SKM-1 (cell line): ENCODE measurements around the gene VSTM1.
A peak's percentile ranks its signal among the peaks of the same experiment; 100 is the strongest.
"Not testable (repeated sequence)": the region's sequence is repeated elsewhere in the genome, so short reads cannot be mapped to it uniquely, and the experiment has no call there.

ENCODE experiments used
- DNase-seq: peaks from one replicate; lab custom pipeline; 2025; ENCODE audit not compliant: unreplicated experiment; lab: John Stamatoyannopoulos, UW

VSTM1 gene, protein sequence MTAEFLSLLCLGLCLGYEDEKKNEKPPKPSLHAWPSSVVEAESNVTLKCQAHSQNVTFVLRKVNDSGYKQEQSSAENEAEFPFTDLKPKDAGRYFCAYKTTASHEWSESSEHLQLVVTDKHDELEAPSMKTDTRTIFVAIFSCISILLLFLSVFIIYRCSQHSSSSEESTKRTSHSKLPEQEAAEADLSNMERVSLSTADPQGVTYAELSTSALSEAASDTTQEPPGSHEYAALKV

DNA sequence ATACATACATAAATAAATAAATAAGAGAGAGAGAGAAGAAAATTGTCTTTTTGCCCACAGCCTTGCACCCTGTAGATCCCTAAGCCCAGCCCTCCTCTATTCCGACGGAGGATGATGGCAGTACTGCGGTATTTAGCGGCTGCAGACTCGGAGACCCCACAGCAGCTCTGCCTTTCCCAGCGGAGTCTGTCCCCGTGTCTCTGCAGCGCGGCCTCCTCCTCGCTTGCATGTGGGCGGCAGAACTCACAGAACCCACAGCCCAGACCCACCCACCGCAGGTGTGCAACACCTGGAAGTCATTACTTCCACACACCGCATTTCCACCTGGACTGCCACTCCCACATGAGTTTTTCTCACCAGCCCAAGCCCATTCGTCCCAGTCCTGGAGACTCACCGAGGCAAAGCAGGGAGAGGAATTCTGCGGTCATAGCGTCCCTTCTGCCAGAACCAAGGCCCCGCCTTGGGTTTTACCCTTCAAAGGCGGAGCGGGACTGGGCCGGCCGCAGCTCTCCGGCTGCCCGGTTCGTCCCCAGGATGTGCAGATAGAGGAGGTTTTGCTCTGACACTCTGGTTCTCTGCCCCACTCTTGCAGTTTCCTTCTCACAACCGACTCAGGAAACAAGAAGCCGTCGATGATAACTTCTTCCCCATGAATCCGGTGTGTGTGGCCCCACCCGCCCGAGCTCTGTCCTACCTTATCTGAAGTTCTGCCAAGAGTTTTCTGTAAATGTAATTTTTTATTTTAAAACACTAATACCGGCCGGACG, at the start of gene VSTM1:
Gene VSTM1, minus strand, starts transcription at position 548 of the 767 bp plus-strand sequence. Its CDS starts 120 bp downstream, at position 428.
- no peak for DNase-seq

DNA sequence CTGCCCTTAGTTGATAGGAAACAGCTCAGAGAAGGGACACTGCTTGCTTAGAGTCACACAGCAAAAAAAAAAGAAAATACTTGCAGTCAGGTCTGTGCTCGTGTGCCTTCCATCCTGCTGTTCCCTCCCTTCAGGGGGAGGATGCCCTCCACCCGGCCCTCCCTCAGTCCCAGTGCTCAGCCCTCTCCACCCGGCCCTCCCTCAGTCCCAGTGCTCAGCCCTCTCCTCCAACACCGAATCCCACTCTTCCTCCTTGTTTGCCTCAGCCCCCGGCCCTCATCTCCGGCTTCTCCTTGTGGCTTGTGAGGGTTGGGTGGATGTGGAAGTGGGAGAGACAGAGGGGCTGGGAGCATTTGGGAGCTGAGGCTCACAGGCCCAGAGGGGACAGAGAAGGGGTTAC, 46.0 kb upstream of the VSTM1 start:
- no peak for DNase-seq

- DNase-seq: no peak
Measured at GRCh38 chr19:54108496-54108895, 44.8 kb upstream of the VSTM1 start.

GRCh38 chr19:54107876-54108490, 44.3 kb upstream of the VSTM1 start:
- no peak for DNase-seq

GRCh38 chr19:54106716-54107115, 43.0 kb upstream of the VSTM1 start:
- no peak for DNase-seq

GRCh38 chr19:54105796-54106195, 42.1 kb upstream of the VSTM1 start:
- no peak for DNase-seq

DNA sequence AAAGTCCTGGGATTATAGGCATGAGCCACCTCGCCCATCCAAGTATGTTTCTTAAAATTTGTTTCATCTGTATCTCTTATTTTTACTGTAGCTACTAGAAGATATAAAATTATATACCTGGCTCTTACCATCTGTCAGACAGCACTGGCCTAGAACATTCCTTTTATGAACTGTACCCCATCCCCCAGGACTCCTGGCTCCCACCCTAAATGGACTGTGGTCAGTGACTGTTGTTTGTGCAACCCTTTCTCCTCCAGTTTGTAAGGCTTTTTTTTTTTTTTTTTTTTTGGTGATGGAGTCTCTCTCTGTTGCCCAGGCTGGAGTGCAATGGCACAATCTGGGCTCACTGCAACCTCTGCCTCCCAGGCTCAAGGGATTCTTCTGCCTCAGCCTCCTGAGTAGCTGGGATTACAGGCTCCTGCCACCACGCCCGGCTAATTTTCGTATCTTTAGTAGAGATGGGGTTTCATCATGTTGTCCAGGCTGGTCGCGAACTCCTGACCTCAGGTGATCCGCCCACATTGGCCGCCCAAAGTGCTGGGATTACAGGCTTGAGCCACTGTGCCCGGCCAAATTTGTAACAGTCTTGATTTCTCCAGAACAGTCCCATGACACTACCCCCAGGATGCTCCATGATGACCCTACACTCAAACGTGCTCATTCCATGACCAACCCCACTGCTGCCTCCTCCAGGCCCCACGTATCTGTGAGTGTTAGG, 41.5 kb upstream of the VSTM1 start:
- no peak for DNase-seq

DNA sequence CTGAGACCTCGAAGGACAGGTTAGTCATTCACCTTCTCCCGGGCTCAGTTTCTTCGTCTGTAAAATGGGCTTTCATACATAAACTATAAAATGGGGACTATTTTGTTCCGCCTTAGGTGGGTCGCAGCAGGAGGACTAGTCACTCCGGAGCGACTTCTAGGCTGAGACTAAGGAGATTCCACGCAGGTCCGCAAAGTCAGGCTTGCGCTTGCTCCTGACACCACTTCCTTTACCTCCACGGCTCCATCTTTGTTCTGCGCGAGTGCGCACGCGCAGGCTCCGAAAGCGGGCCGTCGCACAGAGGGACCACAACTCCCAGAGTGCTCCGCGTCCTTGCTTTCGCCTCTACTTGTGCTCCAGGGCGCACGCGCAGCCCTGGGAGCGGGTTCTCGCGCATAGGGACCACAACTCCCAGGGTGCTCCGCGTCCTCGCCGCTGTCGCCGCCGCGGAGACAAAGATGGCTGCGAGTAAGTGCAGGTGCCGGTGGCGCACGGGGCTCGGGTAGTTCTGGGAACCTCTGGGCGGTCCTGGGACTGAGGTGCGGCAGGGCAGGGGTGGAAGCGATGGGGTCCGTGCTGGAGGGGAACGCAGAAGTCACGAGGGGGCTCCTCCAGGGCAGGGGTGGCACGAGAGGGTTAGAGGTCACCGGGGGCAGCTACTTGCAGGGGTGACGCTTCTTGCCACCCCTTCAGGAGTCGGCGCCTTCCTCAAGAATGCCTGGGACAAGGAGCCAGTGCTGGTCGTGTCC, 38.9 kb upstream of the VSTM1 start, which contains the start of gene NDUFA3:
Gene NDUFA3, plus strand, starts transcription at position 435 of the 749 bp plus-strand sequence. Its CDS starts 24 bp downstream, at position 459.
- DNase-seq: peak; percentile 60

DNA sequence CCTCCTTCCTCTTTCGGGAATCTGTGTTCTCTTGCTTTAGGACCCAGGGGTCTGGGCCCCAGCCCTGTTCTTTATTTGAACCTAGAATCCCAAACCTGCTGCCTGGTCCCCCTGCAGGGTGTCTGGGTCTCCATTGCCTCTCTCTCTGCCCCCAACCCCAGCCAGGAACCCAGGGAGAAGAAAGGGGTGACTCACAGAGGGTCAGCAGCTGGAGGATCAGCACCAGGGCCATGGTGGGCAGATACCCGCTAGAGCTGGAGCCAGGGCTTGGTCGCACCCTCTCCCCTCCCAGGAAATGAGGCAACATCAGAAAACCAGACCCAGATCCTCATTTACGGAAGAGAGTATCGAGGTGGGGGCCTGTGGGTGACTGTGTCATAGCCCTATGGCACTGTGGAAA, 36.9 kb upstream of the VSTM1 start, which contains the start of gene OSCAR:
Gene OSCAR, minus strand, starts transcription at position 243 of the 400 bp plus-strand sequence. Its CDS starts 11 bp downstream, at position 232.
- DNase-seq: peak; percentile 10

DNA sequence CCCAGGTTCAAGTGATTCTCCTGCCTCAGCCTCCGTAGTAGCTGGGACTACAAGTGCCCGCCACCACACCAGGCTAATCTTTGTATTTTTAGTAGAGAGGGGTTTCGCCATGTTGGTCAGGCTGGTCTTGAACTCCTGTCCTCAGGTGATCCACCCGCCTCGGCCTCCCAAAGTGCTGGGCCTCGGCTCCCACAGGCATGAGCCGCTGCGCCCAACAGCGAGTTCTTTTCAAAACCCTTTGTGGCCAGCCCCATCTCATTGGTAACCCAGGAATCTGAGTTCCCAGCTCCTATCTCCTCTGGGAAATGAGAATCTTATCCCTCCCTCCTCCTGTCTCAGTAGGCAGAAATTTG, 36.2 kb upstream of the VSTM1 start:
- not testable (repeated sequence) for DNase-seq

GRCh38 chr19:54099190-54099902, 35.6 kb upstream of the VSTM1 start:
- no peak for DNase-seq

GRCh38 chr19:54096617-54097106, 33.0 kb upstream of the VSTM1 start:
- DNase-seq: no peak

- not testable (repeated sequence) for DNase-seq
Measured at GRCh38 chr19:54095859-54096616, 32.3 kb upstream of the VSTM1 start.

DNA sequence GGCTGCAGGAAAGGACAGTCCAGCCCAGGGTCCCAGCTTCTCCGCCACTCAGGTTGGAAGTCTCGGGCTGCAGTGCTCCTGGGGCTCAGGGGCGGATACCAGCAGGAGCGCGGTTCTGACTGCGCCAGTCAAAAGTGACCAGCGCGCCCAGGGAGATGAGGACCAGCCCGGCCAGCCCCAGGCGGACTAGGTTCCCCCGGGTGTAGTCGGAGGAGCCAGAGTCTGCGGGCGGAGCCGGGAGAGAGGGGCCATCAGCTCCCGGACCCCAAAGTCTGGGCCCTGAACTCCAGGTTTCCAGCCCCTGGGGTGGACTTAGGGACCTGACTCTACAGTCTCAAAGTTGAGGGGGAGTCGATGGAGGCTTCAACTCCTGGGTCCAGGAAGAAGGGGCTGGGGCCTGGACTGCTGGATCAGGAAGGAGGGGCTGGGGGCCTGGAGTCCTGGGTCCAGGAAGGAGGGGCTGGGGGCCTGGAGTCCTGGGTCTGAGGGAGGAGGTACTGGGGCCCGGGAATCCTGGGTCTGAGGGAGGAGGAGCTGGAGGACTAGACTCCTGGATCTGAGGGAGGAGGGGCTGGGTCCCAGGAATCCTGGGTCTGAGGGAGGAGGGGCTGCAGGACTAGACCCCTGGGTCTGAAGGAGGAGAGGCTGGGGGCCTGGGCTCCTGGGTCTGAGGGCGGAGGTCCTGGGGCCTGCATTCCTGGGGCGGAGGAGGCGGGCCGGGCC, 31.6 kb upstream of the VSTM1 start:
- DNase-seq: no peak

- no peak for DNase-seq
Measured at GRCh38 chr19:54094426-54095000, 30.8 kb upstream of the VSTM1 start.

DNA sequence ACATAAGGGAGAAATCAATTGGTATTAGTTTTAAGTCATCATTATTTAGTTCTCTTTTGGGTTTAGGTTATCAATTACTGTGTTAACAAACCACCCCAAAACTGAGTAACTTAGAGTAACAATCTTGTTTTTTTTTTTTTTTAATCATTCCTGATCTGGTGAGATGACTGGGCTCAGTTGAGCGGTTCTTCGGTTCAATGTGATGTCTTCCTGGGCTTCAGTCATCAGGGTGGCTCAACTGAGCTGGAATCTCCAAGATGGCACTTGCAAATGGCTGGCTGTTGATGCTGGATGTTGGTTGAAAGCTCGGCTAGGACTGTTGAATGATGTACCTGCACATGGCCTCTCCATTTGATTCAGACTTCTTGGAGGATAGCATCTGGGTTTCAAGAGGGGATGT, 20.7 kb upstream of the VSTM1 start:
- DNase-seq: no peak

- DNase-seq: no peak
Measured at GRCh38 chr19:54081032-54081431, 17.3 kb upstream of the VSTM1 start, which contains the start of gene TARM1. Gene TARM1, minus strand, starts transcription at chr19:54081365. Its CDS starts 25 bp downstream, at chr19:54081340.

DNA sequence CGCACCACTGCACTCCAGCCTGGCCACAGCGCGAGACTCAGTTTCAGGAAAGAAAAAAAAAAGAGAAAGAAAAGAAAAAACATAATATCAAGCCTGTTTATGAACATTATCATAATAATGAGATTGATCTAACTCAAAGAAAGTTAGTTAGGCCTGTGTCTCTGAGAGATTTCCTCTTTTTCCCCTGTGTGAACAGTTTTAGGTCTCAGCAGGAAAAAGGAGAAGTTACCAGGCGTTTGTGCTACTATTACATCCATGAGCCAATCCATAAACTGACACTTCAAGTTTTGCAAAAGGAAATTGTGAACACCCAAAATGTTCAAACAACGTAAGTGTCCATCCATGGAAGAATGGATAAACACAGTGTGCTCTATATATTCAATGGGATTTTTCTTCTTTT, 13.6 kb upstream of the VSTM1 start:
- peak; percentile 47 for DNase-seq
